SJSA1 (cell line): ENCODE results near the gene TMEFF1. TPM values are rescaled to one million over a fixed set of nuclear protein-coding genes. Genes with fewer than 3 reads are reported as not detected.

ENCODE experiments used
- DNase-seq, 2 experiments: peaks; one replicate each; pipeline ENCODE4 v3.0.0-alpha.2; 2015 to 2020; ENCODE audit warnings: low spot score in 2 of 2, low read depth in 1 of 2
- H3K27ac ChIP-seq: fragments of 250-450 bp; sonication (Bioruptor Pico); 2 replicates; pipeline ENCODE4 v1.5.1; 2020; ENCODE audit warnings: mild to moderate bottlenecking, moderate library complexity
- H3K27me3 ChIP-seq: fragments of 250-450 bp; sonication (Bioruptor Pico); replicated peaks from 2 replicates; pipeline ENCODE4 v1.5.1; 2020; ENCODE audit warnings: mild to moderate bottlenecking, moderate library complexity
- H3K36me3 ChIP-seq: fragments of 250-450 bp; sonication (Bioruptor Pico); 2 replicates; pipeline ENCODE4 v1.5.1; 2020; ENCODE audit warnings: mild to moderate bottlenecking
- H3K4me1 ChIP-seq: fragments of 250-450 bp; sonication (Bioruptor Pico); replicated peaks from 2 replicates; pipeline ENCODE4 v1.6.1; 2021; ENCODE audit warnings: mild to moderate bottlenecking
- H3K4me3 ChIP-seq: fragments of 250-450 bp; sonication (Bioruptor Pico); 2 replicates; pipeline ENCODE4 v1.5.1; 2020; ENCODE audit warnings: mild to moderate bottlenecking
- H3K9me3 ChIP-seq: fragments of 250-450 bp; sonication (Bioruptor Pico); replicated peaks from 2 replicates; pipeline ENCODE4 v1.5.1; 2020; ENCODE audit warnings: mild to moderate bottlenecking
- total RNA-seq: library from RNA; depleted of rRNA; stranded (reverse); fragments of >200 nt; shearing (Covaris generic); gene quantifications from 2 replicates; pipeline ENCODE4 v1.2.3, GENCODE V29; 2014

TMEFF1 gene
- total RNA-seq, 1 experiment from 2014 or later, result 9.3 TPM

DNA sequence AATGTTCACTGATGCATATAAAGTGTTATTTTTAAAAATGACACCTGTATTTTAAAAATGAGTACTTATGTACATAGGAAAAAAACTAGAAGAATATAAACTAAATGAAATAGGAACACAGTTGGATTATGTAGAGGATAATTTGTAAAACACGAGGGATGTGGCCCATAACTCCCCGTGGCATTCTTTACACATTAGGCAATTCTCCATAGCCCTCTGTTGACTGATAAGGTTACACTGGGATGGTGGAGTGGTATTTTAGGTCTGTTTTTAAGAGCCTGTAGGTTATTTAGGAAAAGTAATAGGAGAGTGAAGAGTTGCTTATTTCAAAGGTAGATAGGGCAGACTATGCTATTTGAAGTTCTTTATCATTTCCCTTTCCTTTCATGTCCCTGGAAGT, 106.7 kb downstream of the TMEFF1 start:
- H3K36me3 ChIP-seq, result no peaks in the 10 kb centered on the region
- H3K27me3 ChIP-seq, result no peaks in the 10 kb centered on the region
- H3K4me3 ChIP-seq, result no peak overlapping the region
- no peaks in the 10 kb centered on the region for H3K4me1 ChIP-seq
- no peak overlapping the region for H3K27ac ChIP-seq
- H3K9me3 ChIP-seq, result no peaks in the 10 kb centered on the region
- no peak for DNase-seq

GRCh38 chr9:100580257-100580656, 107.3 kb downstream of the TMEFF1 start:
- H3K4me1 ChIP-seq, result no peaks in the 10 kb centered on the region
- DNase-seq, result no peak
- no peaks in the 10 kb centered on the region for H3K27me3 ChIP-seq
- no peak overlapping the region for H3K4me3 ChIP-seq
- no peaks in the 10 kb centered on the region for H3K36me3 ChIP-seq
- H3K27ac ChIP-seq, result no peak overlapping the region
- H3K9me3 ChIP-seq, result no peaks in the 10 kb centered on the region

- Histone ChIP-seq H3K36me3 (no peaks in the 10 kb centered on the region), H3K4me1 (no peaks in the 10 kb centered on the region), H3K27me3 (no peaks in the 10 kb centered on the region), H3K27ac (no peak overlapping the region), H3K4me3 (no peak overlapping the region), H3K9me3 (no peaks in the 10 kb centered on the region)
- no peak for DNase-seq
These were observed 108.1 kb downstream of the TMEFF1 start for GRCh38 chr9:100581081-100581480.

- Histone ChIP-seq H3K36me3 (no peaks in the 10 kb centered on the region), H3K27me3 (no peaks in the 10 kb centered on the region), H3K4me3 (no peak overlapping the region), H3K4me1 (no peaks in the 10 kb centered on the region), H3K9me3 (no peaks in the 10 kb centered on the region), H3K27ac (no peak overlapping the region)
- DNase-seq, result no peak
These were observed 108.7 kb downstream of the TMEFF1 start for GRCh38 chr9:100581661-100582060.

DNA sequence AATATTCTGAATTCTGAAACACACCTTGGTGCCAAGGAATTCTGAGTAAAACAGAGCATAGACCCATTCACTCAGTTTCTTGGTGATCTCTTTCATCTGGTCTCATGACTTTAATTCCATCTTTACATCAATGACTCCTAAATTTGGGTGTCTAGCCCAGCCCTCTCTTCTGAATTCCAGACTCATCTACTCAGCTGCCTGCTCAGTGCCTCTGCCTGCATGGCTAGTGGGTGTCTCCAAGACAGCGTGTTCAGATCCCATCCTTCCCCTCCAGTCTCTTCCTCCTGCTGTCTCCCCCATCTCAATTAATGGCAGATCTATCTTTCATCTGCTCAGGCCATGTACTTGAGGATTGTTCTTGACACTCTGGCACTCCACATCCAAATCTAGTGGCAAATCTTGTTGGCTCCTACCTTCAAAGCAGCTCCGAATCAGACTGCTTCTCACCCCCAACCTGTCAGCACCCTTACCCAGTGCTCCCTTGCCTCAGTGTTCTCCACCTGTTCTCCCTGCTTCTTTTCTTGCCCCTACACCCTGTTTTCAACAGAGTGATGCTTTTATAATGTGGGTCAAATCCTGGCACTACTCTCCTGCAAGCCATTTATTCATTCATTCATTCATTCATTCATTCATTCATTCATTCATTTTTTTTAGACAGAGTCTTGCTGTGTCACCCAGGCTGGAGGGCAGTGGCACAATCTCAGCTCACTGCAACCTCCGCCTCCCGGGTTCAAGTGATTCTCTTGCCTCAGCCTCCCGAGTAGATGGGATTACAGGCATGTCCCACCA, 110.3 kb downstream of the TMEFF1 start:
- DNase-seq, result no peak
- Histone ChIP-seq H3K27me3 (no peaks in the 10 kb centered on the region), H3K4me3 (no peak overlapping the region), H3K4me1 (peaks cover 10% of the 10 kb centered on the region), H3K9me3 (no peaks in the 10 kb centered on the region), H3K27ac (no peak overlapping the region), H3K36me3 (no peaks in the 10 kb centered on the region)

GRCh38 chr9:100584951-100585350, 112.0 kb downstream of the TMEFF1 start:
- DNase-seq, result no peak

GRCh38 chr9:100586093-100586492, 113.1 kb downstream of the TMEFF1 start:
- H3K9me3 ChIP-seq, result no peaks in the 10 kb centered on the region
- H3K27ac ChIP-seq, result no peak overlapping the region
- H3K4me3 ChIP-seq, result no peak overlapping the region
- no peaks in the 10 kb centered on the region for H3K27me3 ChIP-seq
- no peaks in the 10 kb centered on the region for H3K36me3 ChIP-seq
- peaks cover 27% of the 10 kb centered on the region for H3K4me1 ChIP-seq
- DNase-seq, result no peak

More at GRCh38 chr9:100584951-100585350, 112.0 kb downstream of the TMEFF1 start:
- H3K4me3 ChIP-seq, result no peak overlapping the region
- H3K9me3 ChIP-seq, result no peaks in the 10 kb centered on the region
- peaks cover 20% of the 10 kb centered on the region for H3K4me1 ChIP-seq
- no peaks in the 10 kb centered on the region for H3K27me3 ChIP-seq
- no peaks in the 10 kb centered on the region for H3K36me3 ChIP-seq
- H3K27ac ChIP-seq, result no peak overlapping the region

- H3K27ac ChIP-seq, result peak overlapping the region; percentile 29; the same call in 1 of the 2 replicates
- H3K9me3 ChIP-seq, result no peaks in the 10 kb centered on the region
- peak in 1 of 2 experiments; percentile 7 for DNase-seq
- H3K4me1 ChIP-seq, result peaks cover 27% of the 10 kb centered on the region
- H3K4me3 ChIP-seq, result no peak overlapping the region
- no peaks in the 10 kb centered on the region for H3K27me3 ChIP-seq
- no peaks in the 10 kb centered on the region for H3K36me3 ChIP-seq
These were observed 114.4 kb downstream of the TMEFF1 start for GRCh38 chr9:100587375-100587774.

- no peak overlapping the region for H3K27ac ChIP-seq
These were observed 116.6 kb downstream of the TMEFF1 start for GRCh38 chr9:100589582-100589981.

GRCh38 chr9:100590481-100590880, 117.5 kb downstream of the TMEFF1 start:
- Histone ChIP-seq H3K4me3 (no peak overlapping the region), H3K4me1 (peaks cover 27% of the 10 kb centered on the region), H3K27me3 (no peaks in the 10 kb centered on the region), H3K9me3 (no peaks in the 10 kb centered on the region), H3K27ac (no peak overlapping the region), H3K36me3 (no peaks in the 10 kb centered on the region)
- peak in 1 of 2 experiments; percentile 4 for DNase-seq

More at GRCh38 chr9:100589582-100589981, 116.6 kb downstream of the TMEFF1 start:
- Histone ChIP-seq H3K27me3 (no peaks in the 10 kb centered on the region), H3K4me1 (peaks cover 27% of the 10 kb centered on the region), H3K9me3 (no peaks in the 10 kb centered on the region), H3K4me3 (no peak overlapping the region), H3K36me3 (no peaks in the 10 kb centered on the region)
- DNase-seq, result peak in 1 of 2 experiments; percentile 6

GRCh38 chr9:100591139-100591538, 118.2 kb downstream of the TMEFF1 start:
- Histone ChIP-seq H3K4me3 (no peak overlapping the region), H3K9me3 (no peaks in the 10 kb centered on the region), H3K36me3 (no peaks in the 10 kb centered on the region), H3K27me3 (no peaks in the 10 kb centered on the region), H3K27ac (no peak overlapping the region), H3K4me1 (peaks cover 27% of the 10 kb centered on the region)
- DNase-seq, result no peak

GRCh38 chr9:100591639-100592412, 118.9 kb downstream of the TMEFF1 start:
- Histone ChIP-seq H3K4me3 (no peak overlapping the region), H3K9me3 (no peaks in the 10 kb centered on the region), H3K36me3 (no peaks in the 10 kb centered on the region), H3K27ac (no peak overlapping the region), H3K27me3 (no peaks in the 10 kb centered on the region), H3K4me1 (peaks cover 27% of the 10 kb centered on the region)
- no peak for DNase-seq

DNA sequence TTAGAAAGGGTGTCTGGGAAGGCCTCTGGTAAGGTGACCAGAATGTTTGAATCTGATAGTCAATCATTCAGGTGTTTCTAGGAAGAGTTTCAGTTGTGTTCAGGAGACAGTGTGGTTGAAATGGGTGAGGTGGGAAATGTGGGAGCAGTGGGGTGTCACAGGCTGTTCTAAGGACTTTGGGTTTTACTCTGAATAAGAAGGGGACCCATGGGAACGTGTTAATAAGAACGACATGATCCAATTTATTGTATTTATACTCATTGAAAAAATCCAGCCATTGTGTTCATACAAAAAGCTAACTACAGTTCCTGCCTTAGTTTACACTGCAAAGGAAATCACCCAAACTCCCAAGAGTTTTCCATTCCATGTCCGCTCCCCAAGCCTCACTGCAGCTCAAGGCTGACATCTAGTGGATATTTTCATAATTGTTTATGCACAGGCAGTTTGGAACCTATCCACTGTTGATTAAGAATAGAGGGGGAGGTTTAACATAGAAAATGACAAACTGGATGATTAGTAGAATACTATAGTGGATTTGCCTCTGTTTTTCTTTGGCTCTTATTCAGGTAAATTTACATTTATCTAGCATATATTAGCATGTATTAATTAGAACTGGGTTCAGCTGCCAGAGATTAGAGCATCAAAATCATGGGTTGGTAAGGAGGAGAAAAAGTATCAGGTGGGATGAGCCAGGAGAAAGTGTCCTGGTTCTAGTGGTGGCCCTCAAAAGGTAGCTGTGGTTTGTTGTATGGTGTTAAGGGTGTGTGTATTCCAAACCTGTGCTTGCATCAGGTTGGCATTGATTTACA, 122.6 kb downstream of the TMEFF1 start:
- peak in 1 of 2 experiments; percentile 39 for DNase-seq
- Histone ChIP-seq H3K4me1 (peaks cover 7% of the 10 kb centered on the region), H3K27me3 (no peaks in the 10 kb centered on the region), H3K27ac (no peak overlapping the region), H3K9me3 (no peaks in the 10 kb centered on the region), H3K36me3 (no peaks in the 10 kb centered on the region), H3K4me3 (no peak overlapping the region)
